Measurements from ENCODE around the gene FOXP1. TPM values are rescaled to one million over a fixed set of nuclear protein-coding genes. Genes with fewer than 3 reads are reported as not detected.
A peak's percentile ranks its signal among the peaks of the same experiment; 100 is the strongest.

The FOXP1 gene
- total RNA-seq, 2 donors from 2014 or later, result 119 to 199 TPM

DNA sequence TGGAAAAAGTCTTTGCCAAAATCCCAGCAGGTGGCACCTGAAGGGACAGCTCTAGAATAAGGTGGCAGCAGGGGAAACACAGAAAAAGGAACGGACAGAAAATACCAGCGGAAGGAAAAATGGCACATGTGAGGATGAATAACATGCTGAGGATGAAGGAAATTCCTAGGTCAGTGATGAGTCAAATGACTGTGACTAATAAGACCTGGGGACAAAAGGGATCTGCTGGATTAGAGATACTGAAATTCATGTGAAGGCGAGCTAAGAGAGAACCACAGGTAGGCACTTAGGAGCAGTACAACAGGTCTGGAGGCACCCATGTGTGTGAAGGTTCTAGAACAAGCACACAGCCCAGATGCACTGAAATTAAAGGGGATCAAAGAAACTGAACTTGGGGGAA is 482.5 kb downstream of the FOXP1 start:
- Mint-ChIP-seq H3K27ac (peak overlapping the region; percentile 75 to 91), H3K9me3 (no peaks in the 10 kb centered on the region), H3K36me3 (peaks cover 13 to 36% of the 10 kb centered on the region in 2 donors)
- no peak for DNase-seq (ENCODE audit: low spot score in 2 of 2)
- ATAC-seq, result peak in 1 of 2 donors; percentile 80

DNA sequence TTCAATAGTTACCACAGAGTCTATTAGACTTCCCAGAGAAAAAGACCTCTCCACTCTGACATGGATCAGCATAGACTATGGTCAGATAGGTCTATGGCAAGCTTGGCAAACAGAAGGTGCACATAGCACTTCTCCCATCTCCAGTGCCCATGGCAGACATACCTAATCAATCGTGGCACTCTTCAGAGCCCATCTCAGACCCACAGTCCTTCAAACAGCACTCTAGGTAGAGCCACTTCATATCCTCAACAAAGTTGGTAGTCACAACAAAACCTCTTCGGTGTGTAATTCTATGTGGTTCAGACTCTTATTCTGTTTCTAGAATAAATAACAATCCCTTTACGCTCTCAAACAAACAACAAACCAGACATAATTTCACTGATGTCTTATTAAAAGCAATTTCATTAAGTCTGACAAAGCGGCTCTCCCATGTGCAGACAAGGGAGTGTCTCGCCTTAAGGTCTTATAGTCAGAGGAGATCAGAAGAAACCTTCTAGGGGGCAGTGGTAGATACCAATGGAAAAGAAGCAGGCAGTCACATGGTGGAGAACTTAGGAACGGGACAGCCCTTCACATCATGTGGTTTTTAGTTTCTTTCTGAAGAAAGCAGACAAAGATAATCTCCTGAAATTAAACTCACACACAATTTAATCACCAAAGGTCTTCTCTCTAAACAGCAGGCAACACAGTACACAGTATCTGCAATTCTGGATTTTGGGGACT is 483.4 kb downstream of the FOXP1 start:
- H3K36me3 Mint-ChIP-seq, result peaks cover 8 to 33% of the 10 kb centered on the region in 2 donors
- ATAC-seq, result peak; percentile 49
- DNase-seq (ENCODE audit: low spot score in 2 of 2), result no peak
- H3K9me3 Mint-ChIP-seq, result no peaks in the 10 kb centered on the region
- H3K27ac Mint-ChIP-seq, result peak overlapping the region; percentile 57 to 91

DNA sequence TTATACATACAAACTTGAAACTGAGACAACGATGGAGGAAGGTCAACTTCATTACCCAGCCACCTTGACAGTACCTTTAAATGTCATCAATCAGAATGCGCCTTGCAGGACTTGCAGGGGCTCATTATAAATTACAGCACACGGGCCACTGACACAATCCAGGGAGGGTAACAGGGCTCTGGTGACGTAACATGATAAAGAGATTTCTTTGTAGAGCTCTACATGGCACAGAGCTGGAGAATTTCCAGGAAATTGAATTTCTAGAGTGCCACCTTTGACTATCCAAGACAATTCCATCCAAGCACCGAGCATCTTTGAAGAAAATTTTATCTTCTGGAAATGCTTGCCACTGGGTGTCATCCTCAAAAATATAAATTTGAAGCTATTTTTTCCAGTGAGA is 486.0 kb downstream of the FOXP1 start:
- DNase-seq (ENCODE audit: low spot score in 2 of 2), result no peak
- no peak overlapping the region for H3K27ac Mint-ChIP-seq
- H3K9me3 Mint-ChIP-seq, result peaks cover 0 to 4% of the 10 kb centered on the region in 2 donors
- ATAC-seq, result no peak
- H3K36me3 Mint-ChIP-seq, result peaks cover 9 to 40% of the 10 kb centered on the region in 2 donors

DNA sequence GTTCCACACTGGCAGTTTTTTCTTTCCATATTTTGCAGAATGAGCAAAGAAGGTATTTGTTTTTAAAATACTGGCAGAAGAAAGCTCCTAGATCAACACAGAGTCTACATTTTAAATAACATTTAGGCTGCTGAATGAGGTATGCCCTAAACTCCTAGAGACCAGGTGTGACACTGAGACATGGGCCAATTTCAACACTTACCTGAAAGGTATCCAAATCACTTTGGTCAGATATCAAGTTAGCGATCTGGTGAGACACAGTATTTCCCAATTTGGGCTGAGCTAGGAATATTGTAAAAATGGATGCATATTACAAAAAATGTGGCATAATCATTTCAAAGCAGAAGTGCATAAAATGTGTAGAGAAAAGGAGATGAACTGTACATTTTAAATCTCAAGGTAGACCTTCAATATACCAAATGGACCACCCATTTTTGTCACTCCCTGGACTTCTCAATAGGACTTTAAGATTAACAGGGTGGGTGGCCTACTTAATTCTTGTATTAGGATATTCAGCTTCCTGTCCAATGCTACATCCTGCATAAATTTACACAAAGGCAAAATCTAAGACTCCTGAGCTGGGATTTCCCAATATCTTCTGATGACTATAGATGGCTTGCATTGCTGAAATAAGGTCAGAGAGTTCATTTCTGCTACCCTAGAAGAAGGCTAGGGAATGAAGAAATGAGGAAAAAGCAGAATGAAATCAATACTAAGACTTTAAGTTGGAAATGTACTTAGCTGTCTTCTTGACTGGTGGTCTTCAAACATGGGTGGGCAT is 487.8 kb downstream of the FOXP1 start:
- Mint-ChIP-seq H3K27ac (peak overlapping the region in 1 of 2 donors; percentile 24), H3K9me3 (peaks cover 0 to 4% of the 10 kb centered on the region in 2 donors), H3K36me3 (peaks cover 9 to 32% of the 10 kb centered on the region in 2 donors)
- ATAC-seq (no peak), DNase-seq (ENCODE audit: low spot score in 2 of 2) (no peak)

DNA sequence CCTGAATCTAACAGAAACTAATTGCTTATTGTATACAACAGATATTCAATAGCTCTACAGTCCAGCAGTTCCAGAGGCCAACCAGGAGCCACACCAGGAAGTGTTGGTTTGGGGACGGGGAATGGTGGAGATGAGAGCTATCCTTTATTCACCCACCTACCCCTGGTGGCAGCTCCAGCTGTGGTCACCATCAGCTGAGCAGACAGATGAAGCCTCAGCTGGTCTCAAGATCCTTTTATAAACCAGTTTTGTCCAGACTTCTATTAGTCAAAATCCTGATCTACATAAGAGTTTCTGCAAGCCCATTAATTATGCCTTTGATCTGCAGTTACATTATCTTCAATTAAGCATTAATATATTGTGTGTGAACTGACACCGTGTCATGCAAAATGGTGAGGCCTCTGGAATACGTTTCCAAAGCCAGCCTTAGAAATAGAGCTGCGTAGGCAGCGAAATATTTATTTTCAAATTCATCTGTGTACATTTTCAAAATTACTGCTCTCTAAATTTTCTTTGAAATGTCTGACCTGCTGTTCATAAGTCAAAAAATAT is 488.8 kb downstream of the FOXP1 start:
- Mint-ChIP-seq H3K36me3 (peaks cover 9 to 24% of the 10 kb centered on the region in 2 donors), H3K27ac (peak overlapping the region in 1 of 2 donors; percentile 42)

DNA sequence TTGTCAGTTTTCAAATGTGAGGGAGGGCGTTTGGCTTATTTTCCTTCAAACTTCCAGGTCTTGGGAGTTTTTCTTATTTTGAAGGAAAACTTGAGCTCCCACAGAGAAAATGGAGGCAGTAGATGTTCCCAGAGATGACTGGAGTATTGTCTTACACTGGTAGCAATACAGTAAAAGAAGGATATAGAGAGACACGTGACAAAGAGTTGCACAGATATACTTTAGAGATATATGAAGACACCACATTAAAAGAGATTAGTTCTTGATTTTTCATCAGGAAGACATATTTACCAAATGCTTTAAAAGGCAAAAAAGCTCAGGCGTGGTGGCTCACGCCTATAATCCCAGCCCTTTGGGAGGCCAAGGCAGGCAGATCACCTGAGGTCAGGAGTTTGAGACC is 490.9 kb downstream of the FOXP1 start:
- H3K36me3 Mint-ChIP-seq, result peaks cover 19 to 26% of the 10 kb centered on the region in 2 donors
- DNase-seq (ENCODE audit: low spot score in 2 of 2), result no peak
- peaks cover 0 to 4% of the 10 kb centered on the region in 2 donors for H3K9me3 Mint-ChIP-seq
- ATAC-seq, result no peak
- H3K27ac Mint-ChIP-seq, result peak overlapping the region; percentile 83 to 94

More for the DNA sequence above, 488.8 kb downstream of the FOXP1 start:
- no peak for ATAC-seq
- peaks cover 0 to 4% of the 10 kb centered on the region in 2 donors for H3K9me3 Mint-ChIP-seq
- no peak for DNase-seq (ENCODE audit: low spot score in 2 of 2)

DNA sequence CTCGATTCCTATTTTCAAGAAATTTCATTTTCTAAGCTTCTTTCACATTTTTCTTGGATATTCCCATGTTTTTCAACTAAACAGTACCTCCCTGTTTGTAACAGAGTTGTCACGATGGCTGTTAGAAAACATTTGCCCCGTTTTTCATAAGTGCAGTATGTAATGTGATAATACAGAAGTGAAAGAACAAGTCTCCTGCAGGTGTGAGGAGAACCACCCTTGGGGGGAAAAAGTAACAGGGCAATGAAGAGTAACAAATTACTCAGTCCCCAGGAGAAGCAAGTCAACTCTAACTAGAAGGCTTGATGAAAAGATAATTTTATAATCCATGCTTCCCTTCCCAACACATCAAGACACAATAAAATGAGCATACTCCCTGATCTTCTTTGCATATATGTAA is 493.3 kb downstream of the FOXP1 start:
- DNase-seq (ENCODE audit: low spot score in 2 of 2), result no peak
- Mint-ChIP-seq H3K9me3 (peaks cover 0 to 4% of the 10 kb centered on the region in 2 donors), H3K36me3 (peaks cover 19 to 34% of the 10 kb centered on the region in 2 donors), H3K27ac (peak overlapping the region in 1 of 2 donors; percentile 82)
- no peak for ATAC-seq

DNA sequence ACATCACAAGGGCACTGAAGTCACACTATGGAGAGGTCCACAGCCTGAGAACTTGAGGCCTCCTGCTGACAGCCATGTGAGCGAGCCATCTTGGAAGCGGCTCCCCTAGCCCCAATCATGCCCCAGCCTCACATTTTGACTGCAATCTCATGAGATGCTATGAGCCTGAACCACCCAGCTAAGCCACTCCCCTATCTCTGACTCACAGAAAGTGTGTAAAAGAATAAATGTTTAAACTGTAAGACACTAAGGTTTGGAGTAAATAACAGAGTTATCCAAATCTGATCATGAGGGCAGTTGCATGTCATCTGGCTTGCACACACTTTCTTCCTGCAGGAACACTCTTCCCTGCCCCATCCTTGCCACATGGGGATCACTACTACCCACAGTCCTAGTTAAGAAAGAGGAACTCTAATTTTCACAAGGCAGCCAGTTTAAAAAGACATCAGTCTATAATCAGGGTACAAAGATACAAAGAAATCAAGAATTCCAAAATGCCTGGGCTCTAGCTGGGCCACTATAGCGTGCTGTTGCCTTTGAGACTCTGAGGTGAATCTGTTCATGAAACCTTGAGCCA is 494.2 kb downstream of the FOXP1 start:
- Mint-ChIP-seq H3K27ac (peak overlapping the region; percentile 82 to 84), H3K36me3 (peaks cover 16 to 26% of the 10 kb centered on the region in 2 donors), H3K9me3 (peaks cover 0 to 2% of the 10 kb centered on the region in 2 donors)
- DNase-seq (ENCODE audit: low spot score in 2 of 2) (no peak), ATAC-seq (no peak)

DNA sequence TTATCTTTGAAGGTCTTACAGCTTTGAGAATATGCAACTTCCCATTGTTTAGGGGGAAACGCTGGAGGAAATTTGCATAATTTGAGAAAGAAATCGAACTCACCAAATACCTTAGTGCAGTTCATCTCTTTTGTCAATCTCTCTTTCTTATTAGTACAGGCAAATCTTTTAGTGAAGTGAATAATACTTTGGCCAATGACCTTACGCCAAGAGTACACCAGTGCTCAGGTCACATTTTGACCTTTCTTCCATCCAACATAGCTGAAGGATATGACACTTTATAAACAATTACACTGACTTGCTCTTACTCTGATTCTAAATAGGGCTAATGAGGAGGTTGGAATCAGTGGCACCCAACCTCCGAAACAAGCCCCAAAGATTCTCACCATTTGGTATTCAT is 494.8 kb downstream of the FOXP1 start:
- Mint-ChIP-seq H3K27ac (peak overlapping the region; percentile 82 to 88), H3K9me3 (no peaks in the 10 kb centered on the region), H3K36me3 (peaks cover 10 to 24% of the 10 kb centered on the region in 2 donors)
- ATAC-seq (no peak), DNase-seq (ENCODE audit: low spot score in 2 of 2) (no peak)

DNA sequence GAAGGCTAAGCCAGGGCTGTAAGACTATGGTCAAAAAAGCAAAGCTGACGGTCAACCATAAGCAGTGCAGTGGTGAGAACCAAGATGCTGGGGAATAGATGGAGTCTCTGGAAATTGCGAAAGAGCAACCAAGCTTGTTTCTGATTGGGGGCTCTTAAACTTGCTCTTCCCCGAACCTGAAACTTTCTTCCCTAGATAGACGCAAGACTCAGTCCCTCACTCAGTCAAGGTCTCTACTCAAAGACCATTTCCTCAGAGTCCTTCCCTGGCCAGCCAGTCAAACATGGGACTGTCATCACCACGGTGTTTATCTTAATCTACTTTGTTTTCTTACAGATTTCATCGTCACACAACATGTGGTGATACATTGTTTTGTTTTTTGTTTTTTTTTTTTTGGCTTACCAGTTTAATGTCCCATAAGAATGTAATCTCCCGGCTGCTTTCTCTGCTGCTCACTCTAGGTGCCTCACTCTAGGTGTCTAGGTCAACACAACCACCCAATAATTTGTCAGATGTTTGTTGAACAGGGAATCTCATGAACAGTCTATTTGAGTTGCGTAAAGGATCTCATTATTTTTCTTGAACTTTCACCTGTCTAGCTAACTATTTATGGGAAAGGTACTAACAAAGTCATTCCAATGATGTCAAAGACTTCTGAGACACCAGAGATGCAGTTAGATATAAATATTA is 495.4 kb downstream of the FOXP1 start:
- Mint-ChIP-seq H3K9me3 (no peaks in the 10 kb centered on the region), H3K27ac (peak overlapping the region; percentile 82 to 88), H3K36me3 (peaks cover 15 to 28% of the 10 kb centered on the region in 2 donors)
- ATAC-seq (peak in 1 of 2 donors; percentile 1), DNase-seq (ENCODE audit: low spot score in 2 of 2) (peak in 1 of 2 donors; percentile 32)

DNA sequence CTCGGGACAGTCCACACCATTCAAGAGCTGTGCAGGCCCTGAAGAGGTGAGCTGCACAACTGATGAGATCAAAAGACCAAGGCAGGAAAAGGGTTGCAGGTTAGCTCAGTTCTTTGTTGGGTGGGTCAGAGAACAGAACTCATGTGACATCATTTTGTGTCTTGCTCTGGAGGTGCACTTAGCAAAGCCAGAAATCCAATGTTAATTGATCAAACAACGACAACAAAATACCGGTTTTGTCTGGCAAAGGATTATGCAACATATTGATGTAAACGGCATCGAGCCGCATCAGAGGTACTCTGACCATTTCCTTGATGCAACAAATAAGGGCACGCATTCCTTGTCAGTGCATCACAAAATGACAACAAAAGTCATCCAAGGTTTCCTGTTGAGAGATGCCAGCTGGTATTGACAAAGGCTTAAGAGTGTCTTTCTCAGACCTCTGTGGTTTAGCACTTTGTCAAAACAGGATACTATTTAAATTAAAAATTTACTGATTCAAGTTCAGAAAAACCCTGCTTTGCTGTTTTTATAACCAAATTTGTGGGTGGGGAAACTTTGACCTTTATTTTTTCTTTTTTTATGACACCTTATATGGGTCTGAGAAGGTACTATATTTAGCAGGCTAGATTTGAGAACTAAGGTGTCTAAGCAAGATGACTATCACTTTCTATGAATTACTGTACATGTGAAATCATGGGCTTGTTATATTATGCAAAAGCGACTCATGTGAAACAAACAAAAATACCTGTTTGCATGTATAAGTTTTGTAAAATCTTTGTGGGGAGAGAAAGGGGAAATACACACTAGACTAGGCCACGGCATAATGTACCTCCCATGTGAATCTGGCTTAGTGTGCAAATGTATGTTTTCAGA is 496.1 kb downstream of the FOXP1 start:
- ATAC-seq, result peak; percentile 68 to 90
- H3K27ac Mint-ChIP-seq, result peak overlapping the region; percentile 82 to 88
- no peaks in the 10 kb centered on the region for H3K9me3 Mint-ChIP-seq
- DNase-seq (ENCODE audit: low spot score in 2 of 2), result peak in 1 of 2 donors; percentile 32
- peaks cover 18 to 30% of the 10 kb centered on the region in 2 donors for H3K36me3 Mint-ChIP-seq

DNA sequence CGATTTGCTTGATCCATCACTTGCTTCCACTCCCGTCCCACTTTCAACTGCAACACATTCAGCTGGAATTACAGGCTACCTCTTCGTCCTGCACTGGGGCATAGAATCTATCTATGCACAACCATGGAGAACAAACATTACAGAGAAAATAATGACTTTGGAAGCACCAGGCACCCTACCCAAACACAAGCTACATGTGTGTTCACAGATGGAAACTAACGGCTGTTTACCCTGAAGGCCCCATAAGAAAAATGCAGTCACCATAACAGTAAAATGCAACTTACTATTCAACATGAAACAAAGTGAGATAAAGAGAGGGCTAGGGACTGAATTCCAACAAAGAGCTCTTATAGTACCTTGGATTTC is 496.8 kb downstream of the FOXP1 start:
- no peaks in the 10 kb centered on the region for H3K9me3 Mint-ChIP-seq
- H3K27ac Mint-ChIP-seq, result peak overlapping the region; percentile 82 to 88
- no peak for DNase-seq (ENCODE audit: low spot score in 2 of 2)
- no peak for ATAC-seq
- peaks cover 18 to 30% of the 10 kb centered on the region in 2 donors for H3K36me3 Mint-ChIP-seq

DNA sequence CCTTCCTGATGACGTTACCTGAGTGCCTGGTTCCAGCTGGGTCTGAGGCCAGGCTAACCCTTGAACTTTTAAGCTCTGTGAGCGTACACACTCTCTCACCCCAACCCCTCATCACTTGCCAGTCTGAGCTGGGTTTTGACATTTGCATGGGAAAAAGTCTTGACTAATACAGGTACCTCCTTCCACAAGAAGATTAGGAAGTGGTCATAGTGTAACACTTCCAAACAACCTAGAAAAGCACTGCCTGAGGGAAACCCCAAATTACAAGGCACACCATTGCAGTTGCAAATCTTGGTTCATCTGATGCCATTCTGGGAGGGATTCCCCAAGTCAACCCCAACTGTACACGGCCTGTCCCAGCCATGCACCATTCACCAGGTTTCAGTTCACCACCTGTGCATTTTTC is 499.8 kb downstream of the FOXP1 start:
- Mint-ChIP-seq H3K9me3 (no peaks in the 10 kb centered on the region), H3K36me3 (peaks cover 12 to 33% of the 10 kb centered on the region in 2 donors), H3K27ac (peak overlapping the region; percentile 46 to 97)
- ATAC-seq (peak in 1 of 2 donors; percentile 68), DNase-seq (ENCODE audit: low spot score in 2 of 2) (peak in 1 of 2 donors; percentile 79)

DNA sequence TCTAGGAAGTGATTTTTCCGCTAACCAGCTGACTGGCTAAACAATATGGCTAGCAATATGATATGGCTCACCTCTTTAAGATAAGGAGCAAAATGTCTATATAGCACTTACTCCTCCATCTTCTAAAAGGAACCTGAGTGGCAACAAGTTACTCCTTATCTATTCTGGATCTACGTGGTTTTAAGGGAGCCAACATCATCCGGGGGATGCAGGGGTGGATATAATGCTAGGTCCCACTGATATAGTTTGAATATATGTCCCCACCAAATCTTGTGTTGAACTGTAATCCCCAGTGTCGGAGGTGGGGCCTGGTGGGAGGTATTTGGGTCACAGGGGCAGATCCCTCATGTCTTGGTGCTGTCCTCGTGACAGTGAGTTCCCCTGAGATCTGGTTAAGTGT is 500.7 kb downstream of the FOXP1 start:
- no peaks in the 10 kb centered on the region for H3K9me3 Mint-ChIP-seq
- H3K27ac Mint-ChIP-seq, result peak overlapping the region in 1 of 2 donors; percentile 97
- no peak for ATAC-seq
- H3K36me3 Mint-ChIP-seq, result peaks cover 13 to 39% of the 10 kb centered on the region in 2 donors
- no peak for DNase-seq (ENCODE audit: low spot score in 2 of 2)

DNA sequence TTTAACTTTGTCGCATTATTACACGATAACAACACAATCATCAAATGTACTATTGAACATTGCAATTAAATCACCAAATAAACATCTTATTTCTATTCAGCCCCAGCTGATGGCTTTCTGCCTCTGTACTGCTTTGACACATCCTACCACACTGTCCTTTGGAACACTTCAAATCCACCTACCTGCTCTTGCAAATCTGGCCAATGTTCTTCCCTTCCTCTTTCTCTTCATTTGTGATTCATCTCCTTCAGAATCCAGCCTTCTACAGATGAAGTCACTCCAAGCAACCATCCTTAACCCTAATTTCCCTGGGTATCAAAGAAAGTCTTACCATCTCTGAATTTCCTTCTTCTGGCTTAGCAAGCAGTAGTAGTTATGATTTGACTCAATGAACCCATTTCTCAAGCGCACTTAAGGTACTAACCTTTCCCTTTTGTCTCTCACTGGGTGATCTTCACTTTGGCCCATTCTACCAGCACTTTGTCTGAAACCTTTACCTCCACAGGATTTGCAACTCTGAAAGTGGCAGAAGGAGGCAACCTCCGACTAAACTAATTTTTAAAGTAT is 502.9 kb downstream of the FOXP1 start:
- Mint-ChIP-seq H3K36me3 (peaks cover 21 to 27% of the 10 kb centered on the region in 2 donors), H3K27ac (peak overlapping the region; percentile 0 to 92), H3K9me3 (peaks cover 0 to 5% of the 10 kb centered on the region in 2 donors)
- DNase-seq (ENCODE audit: low spot score in 2 of 2) (no peak), ATAC-seq (peak; percentile 50 to 77)

Data from activated naive CD4-positive, alpha-beta T cell treated with anti-CD3 and anti-CD28 coated beads, Interleukin-2, amount 50 U/mL, for 72 hours (primary cell).